Hippocampal formation (tissue), 2 donors: ENCODE results near the gene TCEA2.
A peak's percentile ranks its signal among the peaks of the same experiment; 100 is the strongest.
"Not testable (repeated sequence)": the region's sequence is repeated elsewhere in the genome, so short reads cannot be mapped to it uniquely, and the experiment has no call there.

Experiments
- DNase-seq, 2 donors: peaks; one replicate each; lab custom pipeline; 2025; lab: John Stamatoyannopoulos, UW

Gene TCEA2

DNA sequence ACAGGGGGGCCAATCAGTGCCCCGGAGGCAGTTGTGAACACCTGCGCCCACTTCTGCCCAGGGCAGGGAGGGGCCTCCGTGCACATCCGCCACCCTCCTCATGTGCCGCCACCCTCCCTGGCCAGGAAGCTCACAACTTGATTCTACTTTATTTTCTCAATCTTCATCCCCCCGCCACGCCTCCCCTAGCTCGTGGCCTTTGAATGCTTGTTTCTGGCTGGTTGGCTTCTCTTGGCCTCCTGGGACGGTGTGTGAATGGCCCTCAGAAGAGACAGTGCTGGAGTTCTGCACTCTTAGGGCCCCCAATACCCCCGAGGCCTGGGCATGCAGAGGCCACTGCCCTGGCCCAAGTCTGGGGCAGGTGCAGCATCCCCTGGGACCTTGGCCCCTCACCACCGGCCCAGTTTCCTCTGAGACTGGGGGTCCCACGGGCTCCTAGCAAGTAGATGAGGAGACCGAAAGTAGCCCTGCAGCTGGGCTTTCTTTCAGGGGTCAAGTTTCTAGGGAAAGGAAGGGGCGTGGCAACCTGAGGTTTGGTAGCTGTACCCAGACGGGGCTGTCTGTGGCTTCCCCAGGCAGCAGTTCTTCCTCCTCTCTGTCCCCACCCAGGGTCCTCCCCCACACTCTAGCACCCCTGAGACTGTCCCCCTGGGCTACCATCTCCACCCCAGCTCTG is 15.0 kb downstream of the TCEA2 start:
- DNase-seq, result no peak

DNA sequence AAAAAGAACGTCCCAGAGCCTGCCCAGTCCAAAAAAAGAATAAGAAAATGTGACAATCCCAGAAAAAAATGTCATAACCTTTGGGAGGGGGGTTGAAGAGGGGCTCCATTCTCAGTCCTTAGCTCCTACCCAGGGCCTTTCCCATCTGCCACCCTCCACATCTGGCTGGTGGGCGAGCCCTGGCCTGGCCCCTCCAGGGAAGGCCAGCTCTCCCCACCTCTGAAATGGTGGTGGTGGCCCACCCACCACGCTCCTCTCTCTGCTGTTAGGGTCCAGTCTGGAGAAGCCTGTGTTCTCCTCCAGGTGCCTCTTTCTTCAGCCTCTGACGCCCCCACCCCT is 15.9 kb downstream of the TCEA2 start:
- no peak for DNase-seq

DNA sequence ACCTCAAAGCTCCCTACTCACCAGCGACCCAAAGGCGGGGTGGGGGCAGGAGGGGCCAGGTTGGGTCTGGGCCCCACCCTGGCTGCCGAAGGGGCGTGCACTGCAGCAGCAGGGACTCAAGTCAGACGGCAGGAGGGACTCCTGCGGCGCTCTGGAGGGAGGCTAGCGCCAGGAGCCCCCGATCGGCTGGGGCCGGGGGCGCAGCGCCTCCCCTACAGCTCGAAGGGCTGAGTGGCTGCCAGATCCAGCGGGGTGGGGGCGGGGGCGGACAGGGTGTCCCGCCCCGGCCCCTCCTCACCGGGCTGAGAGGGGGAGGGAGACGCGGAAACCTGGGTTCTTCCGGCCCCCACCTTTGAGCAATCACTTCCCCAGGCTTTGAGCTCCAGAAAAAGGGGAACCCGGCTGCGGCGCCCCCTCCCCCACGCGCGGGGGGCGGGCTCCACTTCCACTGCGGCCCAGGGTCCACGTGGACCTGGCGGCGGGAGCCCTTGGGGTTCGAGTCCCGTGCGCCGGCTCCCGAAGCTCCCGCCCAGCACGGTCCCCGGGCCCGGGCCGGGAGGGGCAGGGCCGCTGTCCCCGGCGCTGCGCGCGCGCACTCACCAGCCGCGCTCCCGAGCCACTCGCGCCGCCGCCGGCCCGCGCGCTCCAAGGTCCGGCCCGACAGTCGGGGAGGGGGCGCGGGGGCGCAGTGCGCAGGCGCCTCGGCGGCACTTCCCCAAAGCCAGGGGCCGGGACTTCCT is 16.4 kb downstream of the TCEA2 start, which contains the start of gene RGS19:
Gene RGS19 (minus strand): TSS at position 246 of the 740 bp plus-strand sequence. CDS start 2,632 bp downstream, outside the sequence.
- peak in 1 of 2 donors; percentile 55 for DNase-seq

DNA sequence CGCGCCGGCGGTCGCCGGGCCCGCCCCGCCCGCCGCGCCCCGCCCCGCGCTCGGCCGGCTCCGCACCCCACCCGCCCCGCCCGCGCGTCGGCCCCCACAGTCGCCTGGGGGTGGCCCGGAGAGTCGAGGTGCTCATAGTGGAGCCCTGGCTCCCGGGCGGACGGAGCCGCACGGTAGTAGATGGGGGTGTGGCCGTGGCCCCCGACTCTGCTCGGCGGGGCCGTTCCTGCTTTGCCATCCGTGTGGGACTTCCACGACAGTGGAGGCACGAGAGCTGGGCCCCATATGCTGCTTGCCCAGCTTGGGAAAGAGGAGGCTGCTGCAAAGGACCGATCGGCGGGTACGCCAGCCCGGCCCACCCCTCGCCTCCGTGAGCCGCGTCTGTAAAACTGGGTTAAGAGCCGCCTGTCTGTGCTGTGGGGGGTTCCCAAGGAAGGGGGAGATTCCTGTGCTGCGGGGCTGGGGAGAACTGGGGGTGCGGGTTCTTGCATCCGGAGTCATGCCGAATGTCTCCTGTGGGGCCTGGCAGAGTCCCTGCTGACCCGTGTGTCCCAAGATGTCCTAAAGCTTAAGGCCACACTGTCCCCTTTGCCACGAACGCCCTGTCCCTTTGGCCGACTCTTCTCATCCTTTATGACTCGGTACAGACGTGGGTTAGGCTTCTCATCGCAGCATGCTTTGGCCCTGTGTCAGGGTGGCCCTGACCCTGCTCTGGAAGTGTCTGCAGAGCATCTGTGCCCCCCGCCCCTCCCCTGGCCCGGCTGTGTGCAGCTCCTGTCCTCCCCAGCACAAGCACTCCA is 17.2 kb downstream of the TCEA2 start, which contains the start of gene OPRL1:
Gene OPRL1 (plus strand): TSS at position 70 of the 800 bp plus-strand sequence. CDS start 12,639 bp downstream, outside the sequence.
- DNase-seq, result no peak

DNA sequence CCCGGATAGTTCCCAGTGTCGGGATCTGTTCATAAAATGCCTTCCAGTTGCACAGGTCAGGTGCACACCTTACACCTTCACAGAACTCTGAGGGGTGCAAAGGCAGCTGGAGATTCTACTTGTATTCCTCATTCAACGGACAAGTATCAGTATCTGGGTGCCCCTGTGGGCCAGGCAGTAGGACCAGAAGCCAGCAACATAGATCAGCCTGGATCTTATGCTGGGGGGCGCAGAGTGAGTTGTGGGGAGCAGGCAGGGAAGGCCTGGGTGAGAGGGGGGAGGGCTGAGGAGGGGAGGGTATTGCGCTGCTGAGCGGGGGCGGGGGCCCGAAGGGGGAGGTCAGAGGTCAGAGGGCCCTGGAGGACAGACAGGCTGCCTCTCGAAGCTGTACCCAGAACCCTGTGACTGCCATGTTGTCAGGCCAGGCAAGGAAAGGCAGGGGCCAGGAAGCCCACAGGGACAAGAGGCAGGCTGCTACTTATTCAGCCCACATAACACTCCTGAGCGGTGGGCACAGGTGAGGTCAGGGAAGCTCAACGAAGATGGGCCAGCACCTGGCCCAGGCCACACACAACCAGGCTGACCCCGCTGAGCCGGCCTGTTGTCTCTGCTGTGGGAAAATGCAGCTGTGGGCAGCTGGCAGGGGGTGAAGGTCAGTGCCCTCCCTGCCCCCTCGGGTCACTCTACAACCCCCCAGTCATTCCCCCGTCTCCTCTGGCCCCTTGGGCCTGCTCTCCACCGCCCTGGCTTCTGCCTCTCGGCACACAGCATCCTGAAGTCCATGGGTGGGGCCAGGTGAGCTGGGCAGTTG is 18.0 kb downstream of the TCEA2 start:
- no peak for DNase-seq

DNA sequence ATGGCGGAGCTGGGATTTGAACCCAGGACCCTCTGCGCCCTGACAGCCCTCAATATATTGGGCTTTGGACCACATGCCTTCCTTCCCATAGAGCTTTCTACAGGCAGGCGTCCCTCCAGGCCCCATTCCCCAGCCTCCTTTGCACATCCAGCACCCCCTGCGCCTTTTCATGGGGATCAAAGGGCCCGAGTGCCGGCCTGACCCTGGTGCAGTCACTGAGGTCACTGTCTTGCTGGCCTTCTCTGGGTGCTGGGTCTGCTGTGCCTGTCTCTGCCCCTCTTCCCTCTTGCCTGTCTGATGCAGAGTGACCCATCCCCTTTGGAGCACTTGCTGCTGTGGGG is 18.6 kb downstream of the TCEA2 start:
- no peak for DNase-seq

DNA sequence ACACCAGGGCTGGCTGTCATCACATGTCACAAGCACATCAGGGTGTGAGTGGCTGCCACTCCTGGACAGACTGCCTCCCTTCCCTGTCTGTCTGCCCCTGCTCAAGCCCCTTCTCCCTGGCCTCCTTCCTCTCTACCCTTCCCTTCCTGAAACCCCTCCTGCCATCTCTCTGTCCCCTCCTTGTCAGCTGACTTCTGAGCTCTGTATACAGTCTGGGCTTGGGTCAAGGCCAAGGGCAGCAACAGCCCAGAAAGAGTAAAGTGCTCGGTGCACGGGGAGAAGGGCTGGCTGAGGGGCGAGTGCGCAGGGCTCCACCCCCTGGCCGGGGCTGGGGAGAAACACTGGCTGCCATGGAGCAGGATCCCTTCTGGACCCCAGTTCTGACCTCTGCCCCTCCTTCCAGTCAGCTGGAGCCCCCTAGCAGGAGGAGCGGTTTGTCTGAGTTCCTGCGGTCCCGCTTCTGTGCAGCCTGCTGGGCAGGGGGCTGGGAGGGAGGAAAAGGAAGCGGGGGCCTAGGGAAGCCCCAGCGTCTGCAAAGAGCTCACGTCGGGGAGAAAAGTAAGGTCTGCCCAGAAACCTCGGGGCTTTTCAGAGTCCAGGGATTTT is 19.2 kb downstream of the TCEA2 start:
- DNase-seq, result peak in 1 of 2 donors; percentile 26

DNA sequence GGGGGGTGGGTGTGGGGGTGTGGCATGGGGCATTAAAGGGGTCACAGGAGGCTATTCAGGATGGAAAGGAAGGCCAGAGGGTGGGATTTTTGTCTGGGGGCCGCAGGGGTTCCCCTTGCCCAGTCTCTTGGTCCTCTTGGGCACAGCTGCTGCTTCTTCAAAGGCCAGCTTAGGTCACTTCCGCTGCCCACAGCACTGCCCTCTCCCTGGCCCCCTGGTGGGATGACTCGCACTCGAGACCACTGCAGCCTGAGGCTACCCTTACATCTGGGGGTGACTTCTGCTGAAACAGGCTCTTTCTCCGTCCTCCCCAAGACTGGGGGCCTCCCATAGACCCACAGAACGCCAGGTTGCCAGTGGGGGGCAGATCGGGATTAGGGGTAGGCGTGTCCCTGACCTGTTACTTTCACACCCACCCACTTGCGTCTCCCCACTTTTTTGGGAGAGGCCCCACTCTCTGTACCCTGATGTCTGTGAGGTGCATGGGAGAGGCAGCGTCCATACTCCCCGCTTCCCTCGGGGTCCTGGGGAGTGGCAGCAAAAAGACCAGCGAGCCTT is 19.9 kb downstream of the TCEA2 start:
- DNase-seq, result no peak

DNA sequence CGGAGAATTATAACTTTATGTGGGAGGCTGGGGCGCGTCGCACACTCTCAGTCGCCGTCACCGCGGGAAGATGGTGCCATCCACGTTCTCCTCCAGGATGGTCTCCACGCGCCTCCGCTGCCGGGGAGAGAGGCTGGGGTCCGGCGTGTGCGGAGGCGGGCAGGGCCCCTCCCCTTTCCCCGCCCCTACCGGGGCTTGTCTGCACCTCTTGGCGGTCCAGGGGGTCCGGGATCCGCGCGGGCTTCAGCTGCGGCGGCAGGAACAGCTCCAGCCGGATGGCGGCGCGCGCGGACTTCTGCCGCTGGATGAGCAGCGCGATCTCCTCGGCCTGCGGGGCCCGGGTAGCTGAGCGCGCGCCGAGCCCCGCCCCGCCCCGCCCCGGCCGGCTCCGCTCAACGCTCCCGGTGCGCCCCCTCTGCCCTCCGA is 20.4 kb downstream of the TCEA2 start:
- DNase-seq, result peak; percentile 39 to 49

DNA sequence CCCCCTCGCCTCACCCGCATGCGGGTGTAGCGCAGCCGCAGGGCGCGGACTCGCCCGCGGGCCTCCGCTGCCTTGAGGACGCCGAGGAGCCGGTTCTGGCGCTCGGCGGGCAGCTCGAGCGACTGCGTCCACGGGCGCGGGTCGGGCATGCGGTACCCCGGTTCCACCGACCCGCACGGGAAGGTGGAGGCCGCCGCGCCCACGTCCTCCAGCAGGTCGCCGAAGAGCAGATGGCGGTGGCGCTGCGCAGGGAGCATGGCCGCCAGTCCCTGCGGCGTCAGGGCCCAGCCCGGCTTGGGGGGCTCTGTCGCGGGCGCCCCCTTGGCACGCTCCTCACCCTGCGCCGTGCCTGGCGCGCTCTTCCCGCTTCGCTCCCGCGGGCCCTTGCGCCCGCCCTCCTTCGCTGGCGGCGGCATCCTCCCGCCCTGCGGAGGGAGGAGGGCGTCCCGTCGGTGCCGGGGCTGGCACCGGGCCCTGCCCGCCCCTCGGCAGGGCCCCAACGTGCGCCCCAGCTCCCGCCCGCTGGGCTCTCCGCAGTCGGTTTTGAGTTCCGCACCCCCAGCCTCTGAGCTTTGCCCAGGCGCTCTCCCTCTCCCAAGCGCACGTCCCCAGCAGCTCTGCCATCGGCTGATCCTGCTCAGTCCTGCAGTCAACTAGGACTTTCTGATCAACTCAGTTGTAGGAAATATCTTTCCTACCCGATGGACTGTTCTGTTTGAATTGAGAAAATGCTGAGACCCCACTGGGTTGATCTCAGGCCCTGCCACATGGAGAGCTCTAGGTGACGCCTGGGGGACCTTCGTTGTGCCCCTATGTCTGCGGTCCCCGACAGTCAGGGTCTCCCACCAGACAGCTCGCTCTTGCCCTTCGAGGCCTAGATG is 21.0 kb downstream of the TCEA2 start, which contains the start of gene LKAAEAR1:
Gene LKAAEAR1 (minus strand): TSS at position 595 of the 881 bp plus-strand sequence. CDS start 179 bp downstream, at position 416.
- no peak for DNase-seq

DNA sequence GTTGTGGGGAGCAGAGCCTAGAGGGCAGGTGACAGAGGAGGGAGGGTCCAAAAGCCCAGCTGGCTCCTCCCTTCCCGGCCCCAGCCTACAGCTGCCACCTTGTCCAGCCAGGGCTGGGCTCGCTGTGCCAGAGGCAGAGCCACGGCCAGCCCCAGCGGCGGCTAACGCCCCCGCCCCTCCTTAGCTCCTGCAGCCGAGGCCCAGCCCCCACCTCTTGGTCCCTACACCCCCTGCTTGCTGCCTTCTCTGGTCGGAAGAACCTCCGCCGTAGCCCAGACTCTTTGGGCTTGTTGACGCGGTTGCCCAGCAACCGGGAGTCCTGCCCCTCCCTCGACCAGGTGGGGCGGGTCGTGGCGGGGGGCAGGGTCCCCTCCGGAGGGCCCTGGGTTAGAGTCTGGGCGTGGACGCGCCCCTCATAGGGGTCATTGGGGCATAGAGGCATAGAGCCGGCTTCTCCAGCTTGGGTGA is 21.7 kb downstream of the TCEA2 start:
- no peak for DNase-seq

DNA sequence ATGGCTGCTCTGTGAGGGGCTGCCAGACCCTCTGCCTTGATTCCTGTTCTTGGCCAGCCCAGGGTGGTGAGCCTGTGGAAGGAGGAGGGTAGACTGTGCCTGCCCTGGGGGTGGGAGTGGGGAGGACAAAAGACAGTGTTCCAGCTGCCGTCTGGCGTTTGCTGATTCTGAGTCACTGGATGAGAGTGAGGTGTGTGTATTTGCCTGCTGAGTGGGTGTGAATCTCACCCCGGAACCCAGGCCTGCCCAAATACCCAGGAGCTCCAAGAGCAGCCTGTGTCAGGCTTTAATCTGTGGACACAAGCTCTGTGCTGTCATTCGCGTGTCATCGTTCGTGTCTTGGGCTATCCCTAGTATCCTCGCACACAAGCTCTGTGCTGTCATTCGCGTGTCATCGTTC is 23.8 kb downstream of the TCEA2 start:
- no peak for DNase-seq

DNA sequence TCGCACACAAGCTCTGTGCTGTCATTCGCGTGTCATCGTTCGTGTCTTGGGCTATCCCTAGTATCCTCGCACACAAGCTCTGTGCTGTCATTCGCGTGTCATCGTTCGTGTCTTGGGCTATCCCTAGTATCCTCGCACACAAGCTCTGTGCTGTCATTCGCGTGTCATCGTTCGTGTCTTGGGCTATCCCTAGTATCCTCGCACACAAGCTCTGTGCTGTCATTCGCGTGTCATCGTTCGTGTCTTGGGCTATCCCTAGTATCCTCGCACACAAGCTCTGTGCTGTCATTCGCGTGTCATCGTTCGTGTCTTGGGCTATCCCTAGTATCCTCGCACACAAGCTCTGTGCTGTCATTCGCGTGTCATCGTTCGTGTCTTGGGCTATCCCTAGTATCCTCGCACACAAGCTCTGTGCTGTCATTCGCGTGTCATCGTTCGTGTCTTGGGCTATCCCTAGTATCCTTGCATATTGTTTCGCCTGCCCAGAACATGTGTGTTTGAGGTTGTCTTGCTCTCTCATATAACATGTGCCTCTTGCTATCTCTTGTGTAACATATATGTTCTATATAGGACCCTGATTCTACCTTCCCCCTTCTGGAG is 24.3 kb downstream of the TCEA2 start:
- not testable (repeated sequence) for DNase-seq

DNA sequence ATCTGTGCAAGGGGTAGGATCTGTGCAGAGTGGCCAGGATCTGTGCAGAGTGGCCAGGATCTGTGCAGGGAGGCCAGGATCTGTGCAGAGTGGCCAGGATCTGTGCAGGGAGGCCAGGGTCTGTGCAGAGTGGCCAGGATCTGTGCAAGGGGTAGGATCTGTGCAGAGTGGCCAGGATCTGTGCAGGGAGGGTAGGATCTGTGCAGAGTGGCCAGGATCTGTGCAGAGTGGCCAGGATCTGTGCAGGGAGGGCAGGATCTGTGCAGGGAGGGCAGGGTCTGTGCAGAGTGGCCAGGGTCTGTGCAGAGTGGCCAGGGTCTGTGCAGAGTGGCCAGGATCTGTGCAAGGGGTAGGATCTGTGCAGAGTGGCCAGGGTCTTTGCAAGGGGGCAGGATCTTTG is 25.6 kb downstream of the TCEA2 start:
- DNase-seq, result not testable (repeated sequence)

DNA sequence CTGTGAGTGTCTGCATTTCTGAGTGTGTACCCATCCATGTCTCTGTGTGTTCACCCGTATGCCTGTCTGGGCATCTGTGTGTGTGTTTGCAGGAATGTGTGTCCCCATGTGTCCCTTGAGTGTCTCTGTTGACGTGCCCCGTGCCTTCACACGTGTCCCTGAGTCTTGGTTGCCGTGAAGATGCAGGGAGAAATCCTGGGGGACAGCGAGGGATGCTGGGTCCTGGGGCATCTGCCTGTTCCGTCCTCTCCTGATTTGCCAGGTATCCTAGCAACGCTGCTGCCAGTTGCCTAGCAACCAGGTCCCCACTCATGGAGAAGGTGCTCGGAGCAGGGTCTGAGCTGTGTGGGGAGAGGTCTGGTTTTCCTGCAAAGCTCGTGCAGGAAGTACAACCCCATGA is 27.2 kb downstream of the TCEA2 start:
- no peak for DNase-seq

DNA sequence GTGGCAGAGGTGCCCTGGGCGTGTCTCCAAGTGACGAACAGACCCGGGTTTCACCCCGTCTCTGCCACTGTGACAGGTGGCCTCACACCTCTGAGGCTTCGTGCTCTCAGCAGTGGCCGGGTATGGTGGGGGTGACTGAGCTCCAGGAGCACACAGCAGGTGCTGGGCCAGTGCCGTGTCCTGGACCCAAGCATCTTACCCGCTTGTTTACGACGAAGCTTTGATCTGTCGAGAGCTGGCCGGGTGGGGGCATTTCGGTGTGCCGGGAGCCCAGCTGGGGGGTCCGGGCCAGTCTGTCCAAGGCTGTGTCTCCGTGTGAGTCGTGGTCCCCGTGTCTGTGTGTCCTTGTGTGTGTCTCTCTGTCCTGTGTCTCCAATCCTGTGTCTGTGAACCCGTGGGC is 28.3 kb downstream of the TCEA2 start:
- DNase-seq, result no peak

DNA sequence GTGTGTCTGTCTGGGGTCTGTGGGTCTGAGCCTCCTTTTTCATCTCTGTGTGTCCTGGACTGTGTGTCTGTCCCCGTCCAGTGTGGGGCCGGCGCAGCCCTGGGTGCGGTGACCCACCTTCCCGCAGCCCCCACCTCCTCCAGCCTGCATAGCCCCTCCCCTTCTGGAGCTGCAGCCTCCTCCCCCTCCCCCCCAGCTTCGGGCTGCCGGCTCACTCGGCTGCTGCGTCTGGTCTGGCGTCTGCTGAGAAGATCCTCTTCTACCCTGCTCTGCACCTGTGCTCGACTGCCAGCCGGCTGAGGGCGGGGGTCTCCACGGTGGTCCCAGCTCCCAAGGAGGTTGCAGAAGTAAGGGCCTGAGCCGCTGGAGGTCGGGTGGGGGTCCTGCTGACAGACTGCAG is 28.8 kb downstream of the TCEA2 start:
- DNase-seq, result no peak

DNA sequence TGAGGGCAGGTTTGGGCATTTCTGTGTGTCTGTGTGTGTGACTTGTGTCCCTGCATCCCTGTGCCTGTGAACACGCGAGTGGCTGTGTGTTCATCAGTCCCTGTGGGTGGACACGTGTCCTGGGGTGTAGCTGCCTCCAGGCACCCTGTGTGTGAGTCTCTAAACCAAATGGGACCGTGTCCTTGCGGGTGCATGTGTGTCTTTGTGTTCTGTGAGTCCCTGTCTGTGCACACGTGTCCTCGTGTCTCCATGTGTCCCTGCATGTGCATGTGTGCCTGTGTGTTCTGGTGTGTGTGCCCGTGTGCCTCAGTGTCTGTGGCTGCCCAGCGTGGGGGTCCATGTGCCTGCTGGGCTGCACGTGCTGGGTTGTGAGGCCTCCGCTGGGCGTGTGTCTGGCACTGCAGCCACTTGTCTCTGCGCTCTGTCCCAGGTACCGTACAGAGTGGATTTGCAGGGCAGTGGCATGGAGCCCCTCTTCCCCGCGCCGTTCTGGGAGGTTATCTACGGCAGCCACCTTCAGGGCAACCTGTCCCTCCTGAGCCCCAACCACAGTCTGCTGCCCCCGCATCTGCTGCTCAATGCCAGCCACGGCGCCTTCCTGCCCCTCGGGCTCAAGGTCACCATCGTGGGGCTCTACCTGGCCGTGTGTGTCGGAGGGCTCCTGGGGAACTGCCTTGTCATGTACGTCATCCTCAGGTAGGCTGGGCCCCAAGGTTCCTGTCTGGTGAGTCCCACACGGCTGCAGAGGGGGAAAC is 29.4 kb downstream of the TCEA2 start:
- DNase-seq, result no peak
